Sigmoid colon (tissue), 7 donors: ENCODE results near the gene UMPS. TPM values are rescaled to one million over a fixed set of nuclear protein-coding genes. Genes with fewer than 3 reads are reported as not detected.

Experiments used
- DNase-seq: peaks from one replicate; pipeline ENCODE4 v3.0.0-alpha.2; 2019
- H3K27ac ChIP-seq, 4 donors: fragments of 200-600 bp; sonication (generic); one replicate each; pipeline ENCODE4 v1.5.1; 2016 to 2019; ENCODE audit warnings: mild to moderate bottlenecking in 1 of 4
- H3K27me3 ChIP-seq, 3 donors: fragments of 200-600 bp; sonication (generic); one replicate each; pipeline ENCODE4 v1.5.1; 2019; ENCODE audit warnings: mild to moderate bottlenecking in 1 of 3
- H3K36me3 ChIP-seq, 4 donors: fragments of 200-600 bp; sonication (generic); one replicate each; pipeline ENCODE4 v1.5.1; 2016 to 2019
- H3K4me1 ChIP-seq, 4 donors: fragments of 200-600 bp; sonication (generic); one replicate each; pipeline ENCODE4 v1.5.1; 2017 to 2019
- H3K4me3 ChIP-seq, 4 donors: fragments of 200-600 bp; sonication (generic); one replicate each; pipeline ENCODE4 v1.5.1; 2017 to 2019; ENCODE audit warnings: mild to moderate bottlenecking in 2 of 4, moderate library complexity in 1 of 4
- H3K9me3 ChIP-seq, 4 donors: fragments of 200-600 bp in 3 of 4; sonication (generic) in 3 of 4; one replicate each; pipeline versions ENCODE4 v1.5.1 to v1.6.1; 2013 to 2019
- EP300 ChIP-seq, 4 donors: sonication (generic); formaldehyde crosslinking; IDR thresholded peaks; one replicate each; pipeline ENCODE4 v1.6.1; 2017; ENCODE audit warnings: antibody characterized with exemption in 4 of 4
- POLR2A ChIP-seq, 2 donors: fragments of 450-650 bp; IDR thresholded peaks; one replicate each; pipeline ENCODE4 v1.6.1; 2016; ENCODE audit warnings: antibody characterized with exemption in 2 of 2, mild to moderate bottlenecking in 2 of 2, moderate library complexity in 2 of 2
- POLR2AphosphoS5 ChIP-seq, 4 donors: sonication (generic); formaldehyde crosslinking; IDR thresholded peaks; one replicate each; pipeline ENCODE4 v1.6.1; 2017; ENCODE audit warnings: antibody characterized with exemption in 4 of 4
- WGBS, 2 donors: extraction: QIAGEN DNeasy Blood & Tissue Kit; methylation state at CpG; one replicate each; pipeline ENCODE4 v1.1.7; 2013; 5-methylcytosine and 5-hydroxymethylcytosine counted together
- intact Hi-C: fragments of 100-400 bp; cut with DNase I; formaldehyde crosslinking; loops from one replicate; pipeline ENCODE4 v1.15.1; 2023
- polyA plus RNA-seq, 3 donors: library from polyadenylated mRNA; stranded (reverse); fragments of 200-250 nt; gene quantifications; one replicate each; pipeline ENCODE4 v1.2.3, GENCODE V29; 2013
- total RNA-seq, 4 donors: library from RNA; depleted of rRNA; stranded (reverse); fragments of >200 nt; gene quantifications; one replicate each; pipeline ENCODE4 v1.1.0, GENCODE V29; 2016
- TF ChIP-seq, protein P1 (sequence below), 4 experiments: fragments of 450-650 bp in 3 of 4; fragments of 200-600 bp in 1 of 4; IDR thresholded peaks; one replicate each; pipeline ENCODE4 v1.5.1; 2016 to 2019; ENCODE audit warnings: antibody characterized with exemption in 4 of 4, mild to moderate bottlenecking in 3 of 4, moderate library complexity in 2 of 4
- donor health status: healthy with polysubstance abuse.
- donor health status: Bipolar disorder and iron deficiency.
- donor health status: healthy.

UMPS gene
- total and polyA plus RNA-seq, 7 donors, result 16.7 to 25.1 (median 20.3) TPM

DNA sequence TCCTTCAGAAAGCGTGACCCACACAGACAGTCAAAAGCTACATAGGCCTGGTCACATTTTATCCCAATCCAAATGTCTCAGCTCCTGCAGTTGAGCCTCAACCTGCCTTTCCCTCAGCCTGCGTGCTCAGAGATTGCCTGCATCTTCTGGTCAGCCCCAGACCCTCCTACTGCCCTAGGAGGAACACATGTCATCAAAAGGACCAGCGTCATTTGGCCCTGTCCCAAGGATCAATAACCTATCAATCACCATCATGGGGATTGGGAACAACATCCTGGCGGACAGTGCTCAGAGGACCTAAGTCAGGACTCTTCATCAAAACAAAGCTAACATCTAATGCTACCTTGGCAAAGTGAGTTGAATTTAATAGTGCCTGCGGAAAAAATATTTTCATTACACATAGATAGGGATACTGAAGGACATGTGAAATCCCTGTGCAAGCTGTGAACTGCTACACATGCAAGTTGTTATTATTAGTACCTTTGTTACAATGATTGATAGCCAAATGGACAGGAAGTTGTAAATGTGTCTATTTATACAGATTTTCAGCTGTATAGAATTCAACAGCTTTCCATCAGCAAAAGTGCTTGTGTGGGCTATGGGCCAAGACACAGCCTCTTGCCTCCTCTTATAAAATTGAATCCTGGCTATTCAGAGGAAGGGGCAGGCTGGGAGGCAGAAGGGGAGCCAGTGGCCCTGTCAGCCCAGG, 47.7 kb downstream of the UMPS start:
- intact Hi-C loops, result no loop called here
- TF ChIP-seq EP300 (IDR thresholded peaks at IDR 0.05) (no peak), POLR2AphosphoS5 (IDR thresholded peaks at IDR 0.05) (no peak), POLR2A (IDR thresholded peaks at IDR 0.05) (no peak)
- TF ChIP-seq, protein P1, sequence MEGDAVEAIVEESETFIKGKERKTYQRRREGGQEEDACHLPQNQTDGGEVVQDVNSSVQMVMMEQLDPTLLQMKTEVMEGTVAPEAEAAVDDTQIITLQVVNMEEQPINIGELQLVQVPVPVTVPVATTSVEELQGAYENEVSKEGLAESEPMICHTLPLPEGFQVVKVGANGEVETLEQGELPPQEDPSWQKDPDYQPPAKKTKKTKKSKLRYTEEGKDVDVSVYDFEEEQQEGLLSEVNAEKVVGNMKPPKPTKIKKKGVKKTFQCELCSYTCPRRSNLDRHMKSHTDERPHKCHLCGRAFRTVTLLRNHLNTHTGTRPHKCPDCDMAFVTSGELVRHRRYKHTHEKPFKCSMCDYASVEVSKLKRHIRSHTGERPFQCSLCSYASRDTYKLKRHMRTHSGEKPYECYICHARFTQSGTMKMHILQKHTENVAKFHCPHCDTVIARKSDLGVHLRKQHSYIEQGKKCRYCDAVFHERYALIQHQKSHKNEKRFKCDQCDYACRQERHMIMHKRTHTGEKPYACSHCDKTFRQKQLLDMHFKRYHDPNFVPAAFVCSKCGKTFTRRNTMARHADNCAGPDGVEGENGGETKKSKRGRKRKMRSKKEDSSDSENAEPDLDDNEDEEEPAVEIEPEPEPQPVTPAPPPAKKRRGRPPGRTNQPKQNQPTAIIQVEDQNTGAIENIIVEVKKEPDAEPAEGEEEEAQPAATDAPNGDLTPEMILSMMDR (IDR thresholded peaks at IDR 0.05), result no peak
- Histone ChIP-seq H3K27ac (peak overlapping the region in 3 of 4 donors; percentile 91 to 94 (median 94)), H3K9me3 (no peaks in the 10 kb centered on the region), H3K27me3 (no peaks in the 10 kb centered on the region), H3K4me3 (no peak overlapping the region), H3K4me1 (peaks cover 0 to 96% (median 84%) of the 10 kb centered on the region in 4 donors), H3K36me3 (no peaks in the 10 kb centered on the region)
- WGBS, 2 donors, result 85 to 87% methylated on average over 5 of the region's 5 CpGs
- no peak for DNase-seq

GRCh38 chr3:124779116-124779515, 48.9 kb downstream of the UMPS start:
- TF ChIP-seq, protein P1 (IDR thresholded peaks at IDR 0.05), result no peak
- no peaks in the 10 kb centered on the region for H3K36me3 ChIP-seq
- no peak overlapping the region for H3K4me3 ChIP-seq
- DNase-seq, result no peak
- H3K9me3 ChIP-seq, result no peaks in the 10 kb centered on the region
- intact Hi-C loops, result no loop called here
- peaks cover 0 to 84% (median 72%) of the 10 kb centered on the region in 4 donors for H3K4me1 ChIP-seq
- peak overlapping the region; percentile 81 to 94 (median 92) for H3K27ac ChIP-seq
- no peaks in the 10 kb centered on the region for H3K27me3 ChIP-seq
- WGBS, 2 donors, result 85 to 91% methylated on average over 7 of the region's 7 CpGs

DNA sequence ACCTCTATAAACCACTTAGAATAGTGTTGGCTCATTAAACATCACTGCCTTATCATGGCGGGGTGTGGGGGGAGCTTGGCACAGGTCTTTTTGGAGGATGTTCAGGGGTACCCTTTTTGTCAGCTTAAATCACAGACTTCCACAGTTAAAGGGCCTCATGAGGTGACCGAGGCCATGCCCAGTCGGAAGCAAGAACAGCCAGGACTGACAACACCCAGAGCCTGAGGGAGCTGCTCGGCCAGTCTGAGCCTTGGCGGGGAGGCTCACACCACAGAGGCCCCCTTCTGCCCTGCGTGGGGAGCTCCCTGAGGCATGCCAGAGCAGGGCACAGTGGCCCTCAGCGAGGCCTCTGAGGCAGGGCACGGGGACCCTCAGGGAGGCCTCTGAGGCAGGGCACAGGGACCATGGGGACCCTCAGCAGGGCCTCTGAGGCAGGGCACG, 49.5 kb downstream of the UMPS start:
- Histone ChIP-seq H3K9me3 (no peaks in the 10 kb centered on the region), H3K4me1 (peaks cover 0 to 77% (median 66%) of the 10 kb centered on the region in 4 donors), H3K27ac (peak overlapping the region; percentile 81 to 94 (median 92)), H3K36me3 (no peaks in the 10 kb centered on the region), H3K27me3 (no peaks in the 10 kb centered on the region), H3K4me3 (no peak overlapping the region)
- intact Hi-C loops, result loop anchor here (5.0 to 10.0 kb wide), 2 partner anchors 58 to 275 kb away; partner anchors contain the start of gene HEG1
- 83 to 90% methylated on average over 9 of the region's 9 CpGs for WGBS, 2 donors
- TF ChIP-seq, protein P1 (IDR thresholded peaks at IDR 0.05), result no peak
- TF ChIP-seq POLR2AphosphoS5 (IDR thresholded peaks at IDR 0.05), result peak in 2 of 4 donors; percentile 1 to 31
- DNase-seq, result no peak

DNA sequence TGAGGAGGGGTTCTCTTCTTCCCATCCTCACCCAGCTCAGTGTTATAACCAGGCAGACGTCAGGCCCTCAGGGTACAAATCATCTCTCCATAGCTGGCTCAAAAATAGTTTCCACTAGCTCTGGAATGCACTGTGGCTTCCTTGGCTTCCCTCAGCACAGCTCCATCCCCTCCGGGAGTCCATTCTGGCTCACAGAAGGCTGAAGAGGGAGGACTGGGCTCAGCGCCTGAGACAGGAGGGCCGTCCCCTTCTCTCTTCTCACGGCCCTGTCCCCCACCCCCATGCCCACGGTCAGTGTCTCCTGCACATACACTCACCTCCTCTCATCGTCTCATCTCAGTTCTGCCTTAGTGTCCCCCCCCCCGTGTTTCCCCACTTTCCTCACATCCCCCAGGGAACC, 50.1 kb downstream of the UMPS start:
- 53 to 73% methylated on average over 8 of the region's 8 CpGs for WGBS, 2 donors
- no peaks in the 10 kb centered on the region for H3K9me3 ChIP-seq
- peaks cover 0 to 71% (median 62%) of the 10 kb centered on the region in 4 donors for H3K4me1 ChIP-seq
- no peaks in the 10 kb centered on the region for H3K27me3 ChIP-seq
- TF ChIP-seq, protein P1 (IDR thresholded peaks at IDR 0.05), result no peak
- TF ChIP-seq POLR2AphosphoS5 (IDR thresholded peaks at IDR 0.05), result peak in 1 of 4 donors; percentile 33
- no peak for TF ChIP-seq EP300 (IDR thresholded peaks at IDR 0.05)
- no peak for TF ChIP-seq POLR2A (IDR thresholded peaks at IDR 0.05)
- H3K4me3 ChIP-seq, result peak overlapping the region in 1 of 4 donors; percentile 6
- DNase-seq, result peak; percentile 92
- H3K36me3 ChIP-seq, result no peaks in the 10 kb centered on the region
- intact Hi-C loops, result loop anchor here (5.0 to 10.0 kb wide), 2 partner anchors 57 to 274 kb away; partner anchors contain the start of gene HEG1
- H3K27ac ChIP-seq, result peak overlapping the region; percentile 81 to 94 (median 92)
